OCI-LY3 (cell line): ENCODE measurements around the gene STH.

Experiments used
- CTCF ChIP-seq: fragments of 200-600, 300-600 bp; sonication (generic); IDR thresholded peaks from 2 replicates; pipeline ENCODE4 v1.5.1; 2014; ENCODE audit warnings: antibody characterized with exemption, low read length, low read depth
- EZH2phosphoT487 ChIP-seq: fragments of 200-600 bp; shearing (Covaris generic); IDR thresholded peaks from 2 replicates; pipeline ENCODE4 v1.6.1; 2018; ENCODE audit warnings: antibody characterized with exemption, mixed run types, low read depth

GRCh38 chr17:45960311-45960710, 38.7 kb upstream of the STH start:
- no peak for TF ChIP-seq CTCF
- TF ChIP-seq EZH2phosphoT487, result no peak
